OCI-LY7 (cell line): ENCODE results near the gene CRELD2.

Experiments
- CTCF ChIP-seq: fragments of 200-600 bp; sonication (generic); conservative IDR thresholded peaks from 2 replicates; pipeline ENCODE4 v1.5.1; 2014; ENCODE audit warnings: mild to moderate bottlenecking, antibody characterized with exemption, low read length, moderate library complexity, mixed read lengths
- EZH2phosphoT487 ChIP-seq: fragments of 200-600 bp; sonication (generic); IDR thresholded peaks from 2 replicates; pipeline ENCODE4 v1.6.1; 2018; ENCODE audit warnings: low read depth, borderline replicate concordance, mild to moderate bottlenecking, mixed run types, antibody characterized with exemption, low read length, moderate library complexity, mixed read lengths

GRCh38 chr22:49962751-49963646, 44.6 kb downstream of the CRELD2 start:
- no peak for TF ChIP-seq CTCF
- TF ChIP-seq EZH2phosphoT487: no peak
